Fibroblast of skin of back (primary cell): ENCODE data around the gene CTBP1.

ENCODE experiments used
- DNase-seq: peaks from one replicate; pipeline ENCODE4 v3.0.0-alpha.2; 2013

CTBP1 gene

DNA sequence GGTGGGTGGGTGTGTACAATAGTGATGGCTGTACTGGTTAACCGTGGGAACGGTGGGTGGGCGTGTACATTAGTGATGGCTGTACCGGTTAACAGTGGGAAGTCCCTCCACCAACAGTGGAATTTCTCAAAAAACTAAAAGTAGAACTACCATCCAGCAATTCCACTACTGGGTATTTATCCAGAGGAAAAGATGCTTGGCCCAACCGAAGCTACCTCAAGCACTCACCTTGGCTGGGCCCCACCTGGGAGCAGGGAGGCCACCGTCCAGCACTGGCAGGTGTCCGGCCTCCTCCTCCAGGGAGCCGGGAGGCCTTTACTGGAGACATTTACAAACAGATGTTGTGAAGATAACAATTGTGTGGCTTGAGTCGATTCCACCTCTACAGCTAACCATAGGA is 34.8 kb upstream of the CTBP1 start:
- DNase-seq, result no peak

DNA sequence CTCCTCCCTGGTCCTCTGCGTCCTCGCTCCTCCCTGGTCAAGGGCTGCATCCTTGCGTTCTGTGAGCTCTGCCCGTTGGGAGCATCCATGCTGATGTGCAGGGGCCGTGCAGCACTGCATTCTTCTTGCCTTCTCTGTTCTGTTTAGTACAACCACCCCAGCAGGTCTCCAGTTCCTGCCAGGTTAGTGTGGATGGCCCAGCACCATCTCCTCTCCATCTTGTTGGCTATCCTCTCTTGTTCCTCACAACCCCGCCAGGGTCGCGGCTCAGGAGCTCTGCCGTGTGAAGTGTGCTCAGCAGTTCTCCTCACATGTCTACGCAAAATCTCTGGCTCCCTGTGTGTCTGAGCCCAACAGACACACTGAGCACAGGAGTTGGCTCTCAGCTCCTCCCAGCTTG is 30.3 kb upstream of the CTBP1 start:
- no peak for DNase-seq

DNA sequence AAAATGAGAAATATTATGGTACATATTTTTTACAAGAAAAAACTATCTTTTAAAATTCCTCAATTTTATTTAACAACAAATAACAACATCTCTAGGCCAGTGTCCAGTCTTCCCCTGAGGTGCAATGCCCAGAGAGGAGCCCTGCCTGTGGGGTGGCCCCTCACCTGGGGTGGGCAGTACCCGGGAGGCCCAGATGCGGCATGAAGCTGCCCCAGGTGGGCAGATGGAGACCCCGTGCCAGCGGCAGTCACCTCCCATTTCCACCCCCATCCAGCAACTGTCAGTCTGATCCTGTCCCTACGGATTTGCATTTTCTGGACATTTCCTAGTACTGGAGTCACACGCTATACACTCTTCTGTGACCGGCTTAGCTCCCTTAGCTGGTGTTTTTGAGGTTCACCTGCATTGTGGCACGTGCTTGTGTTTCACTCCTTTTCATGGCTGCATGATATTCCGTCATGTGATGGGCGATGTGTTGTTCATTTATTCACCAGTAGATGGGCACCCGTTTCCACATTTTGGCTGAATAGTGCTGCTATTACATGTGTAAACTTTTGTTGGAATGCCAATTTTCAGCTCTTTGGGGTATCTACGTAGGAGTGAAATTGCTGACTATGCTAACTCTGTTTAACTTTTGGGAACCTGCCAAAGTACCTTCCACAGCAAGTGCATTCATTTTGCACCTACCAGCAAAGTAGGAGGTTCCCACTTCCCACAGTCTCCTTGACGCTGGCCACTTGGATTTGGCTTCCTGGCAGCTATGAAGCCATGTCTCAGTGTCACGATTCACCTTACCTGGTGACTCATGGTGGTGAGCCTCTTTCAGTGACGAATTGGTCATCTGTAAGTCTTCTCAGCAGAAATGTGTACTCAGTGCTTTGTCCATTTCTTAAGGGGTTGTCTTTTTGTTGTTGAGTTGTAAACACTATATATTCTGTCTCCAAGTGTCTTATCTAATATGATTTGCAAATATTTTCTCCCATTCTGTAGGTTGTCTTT is 29.0 kb upstream of the CTBP1 start:
- DNase-seq, result peak; percentile 4

DNA sequence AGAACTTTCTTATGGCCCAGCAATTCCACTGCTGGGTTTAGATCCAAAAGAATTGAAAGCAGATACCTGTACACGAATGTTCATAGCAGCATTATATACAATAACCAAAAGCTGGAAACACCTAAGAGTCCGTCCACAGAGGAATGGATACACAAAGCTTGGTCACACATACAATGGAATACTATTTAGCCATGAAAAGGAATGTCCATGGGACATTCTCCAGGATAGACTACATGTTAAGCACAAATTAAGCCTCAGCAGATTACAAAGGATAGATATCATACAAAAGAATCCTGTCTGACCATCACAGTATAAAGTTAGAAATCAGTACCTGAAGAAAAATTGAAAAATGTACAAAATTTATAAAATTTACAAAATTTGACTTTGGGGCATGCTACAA is 28.1 kb upstream of the CTBP1 start:
- no peak for DNase-seq

DNA sequence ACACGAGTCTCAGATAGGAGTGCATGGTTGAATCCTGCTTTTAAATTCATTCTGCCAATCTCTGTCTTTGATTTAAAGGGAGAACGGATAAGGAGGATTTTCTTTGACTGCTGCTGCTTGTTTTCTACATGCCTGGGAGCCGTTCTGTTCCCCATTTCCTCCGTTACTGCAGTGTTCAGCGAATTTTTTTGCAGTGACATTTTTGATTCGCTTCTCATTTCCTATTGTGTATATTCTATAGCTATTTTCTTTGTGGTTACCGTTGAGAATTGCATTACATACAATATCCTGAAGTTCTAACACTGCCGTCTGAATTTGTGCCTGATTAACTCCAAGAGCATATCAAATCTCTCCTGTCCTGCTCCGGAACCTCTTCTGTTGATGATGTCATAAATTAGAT is 25.9 kb upstream of the CTBP1 start:
- DNase-seq, result peak; percentile 69

DNA sequence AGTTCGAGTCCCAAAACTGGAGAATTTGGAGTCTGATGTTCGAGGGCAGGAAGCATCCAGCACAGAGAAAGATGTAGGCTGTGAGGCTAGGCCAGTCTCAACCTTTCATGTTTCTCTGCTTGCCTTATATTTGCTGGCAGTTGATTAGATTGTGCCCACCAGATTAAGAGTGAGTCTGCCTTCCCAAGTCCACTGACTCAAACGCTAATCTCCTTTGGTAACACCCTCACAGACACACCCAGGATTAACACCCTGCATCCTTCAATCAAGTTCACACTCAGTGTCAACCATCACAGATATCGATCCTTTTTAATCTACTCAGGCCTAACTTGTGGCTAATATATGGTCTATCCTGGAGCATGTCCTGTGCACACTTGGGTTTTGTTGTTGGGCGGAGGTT is 22.8 kb upstream of the CTBP1 start:
- no peak for DNase-seq

DNA sequence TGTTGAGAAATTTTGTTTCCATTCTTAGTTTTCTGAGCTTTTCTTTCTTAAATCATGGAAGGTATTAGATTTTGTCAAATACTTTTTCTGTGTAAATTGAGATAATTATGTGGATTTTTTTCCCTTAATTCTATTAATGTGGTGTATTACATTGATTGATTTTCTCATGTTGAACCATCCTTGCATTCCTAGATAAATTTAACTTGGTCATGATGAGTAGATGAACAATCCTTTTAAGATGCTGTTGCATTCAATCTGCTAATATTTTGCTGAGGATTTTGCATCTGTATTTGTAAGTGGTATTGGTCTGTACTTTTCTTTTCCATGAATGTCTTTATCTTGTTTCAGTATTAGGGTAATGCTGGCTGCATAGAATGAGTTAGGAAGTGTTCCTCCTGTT is 20.3 kb upstream of the CTBP1 start:
- no peak for DNase-seq

DNA sequence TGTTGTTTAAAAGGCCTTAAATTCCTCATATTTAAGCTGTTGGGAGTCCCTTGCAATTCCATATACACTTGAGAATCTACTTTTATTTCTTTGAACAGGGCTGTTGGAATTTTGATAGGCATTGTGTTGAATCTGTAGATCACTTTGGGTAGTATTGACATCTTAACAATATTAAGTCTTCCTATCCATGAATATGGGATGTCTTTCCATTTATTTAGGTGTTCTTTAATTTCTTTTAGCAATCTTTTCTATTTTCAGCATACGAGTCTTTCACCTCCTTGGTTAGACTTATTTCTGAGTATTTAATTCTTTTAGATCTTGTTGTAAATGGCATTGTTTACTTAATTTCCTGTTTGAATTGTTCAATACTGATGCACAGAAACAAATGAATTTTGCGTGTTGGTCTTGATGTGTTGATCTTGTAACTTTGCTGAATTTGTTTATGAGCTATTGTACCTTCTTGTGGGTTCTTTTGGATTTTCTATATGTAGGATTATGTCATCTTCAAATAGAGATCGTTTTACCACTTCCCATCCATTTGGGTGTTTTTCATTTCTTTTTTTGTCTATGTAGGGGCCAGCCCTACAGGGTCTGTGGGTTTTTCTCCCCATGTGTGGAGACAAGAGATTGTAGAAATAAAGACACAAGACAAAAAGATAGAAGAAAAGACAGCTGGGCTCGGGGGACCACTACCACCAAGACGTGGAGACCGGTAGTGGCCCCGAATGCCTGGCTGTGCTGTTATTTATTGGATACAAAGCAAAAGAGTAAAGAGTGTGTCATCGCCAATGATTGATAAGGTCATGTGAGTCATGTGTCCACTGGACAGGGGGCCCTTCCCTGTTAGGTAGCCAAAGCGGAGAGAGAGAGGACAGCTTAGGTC is 18.2 kb upstream of the CTBP1 start:
- no peak for DNase-seq

DNA sequence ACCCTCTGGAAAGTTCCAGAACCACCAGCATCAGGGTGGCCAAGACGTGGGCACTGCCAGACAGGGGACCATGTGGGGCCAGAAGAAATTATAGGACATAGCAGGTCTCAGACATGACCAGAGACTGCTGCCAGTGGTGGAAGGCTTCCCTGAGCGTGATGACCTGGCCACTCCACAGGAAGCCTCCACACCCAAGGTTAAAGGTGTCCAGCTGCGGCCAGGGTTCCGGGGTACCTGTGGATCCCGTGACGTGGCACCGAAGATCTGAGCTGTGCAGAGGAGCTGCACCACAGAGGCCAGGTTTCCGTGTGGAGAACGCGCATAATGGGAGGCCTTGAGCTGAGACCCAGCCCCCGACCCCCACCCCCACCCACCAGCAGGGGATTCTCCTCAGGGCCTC is 16.4 kb upstream of the CTBP1 start:
- no peak for DNase-seq

DNA sequence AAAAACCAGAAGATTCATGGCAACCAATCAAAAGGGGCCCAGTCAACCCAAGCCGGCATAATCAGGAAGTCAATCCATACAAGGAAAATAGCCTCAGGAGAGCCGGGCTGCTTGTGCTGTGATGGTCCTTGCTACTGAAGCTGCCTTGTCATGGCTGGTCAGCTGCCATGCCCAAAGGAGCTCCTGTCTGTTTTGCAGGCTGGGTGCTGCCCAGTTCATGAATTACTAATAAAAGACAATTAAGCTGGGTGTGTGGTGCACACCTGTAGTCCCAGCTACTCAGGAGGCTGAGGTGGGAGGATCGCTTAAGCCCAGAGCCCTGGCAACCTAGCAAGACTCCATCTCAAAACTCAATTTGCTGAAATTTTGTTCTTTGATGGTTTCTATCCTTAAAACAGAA is 16.0 kb upstream of the CTBP1 start:
- DNase-seq, result no peak

DNA sequence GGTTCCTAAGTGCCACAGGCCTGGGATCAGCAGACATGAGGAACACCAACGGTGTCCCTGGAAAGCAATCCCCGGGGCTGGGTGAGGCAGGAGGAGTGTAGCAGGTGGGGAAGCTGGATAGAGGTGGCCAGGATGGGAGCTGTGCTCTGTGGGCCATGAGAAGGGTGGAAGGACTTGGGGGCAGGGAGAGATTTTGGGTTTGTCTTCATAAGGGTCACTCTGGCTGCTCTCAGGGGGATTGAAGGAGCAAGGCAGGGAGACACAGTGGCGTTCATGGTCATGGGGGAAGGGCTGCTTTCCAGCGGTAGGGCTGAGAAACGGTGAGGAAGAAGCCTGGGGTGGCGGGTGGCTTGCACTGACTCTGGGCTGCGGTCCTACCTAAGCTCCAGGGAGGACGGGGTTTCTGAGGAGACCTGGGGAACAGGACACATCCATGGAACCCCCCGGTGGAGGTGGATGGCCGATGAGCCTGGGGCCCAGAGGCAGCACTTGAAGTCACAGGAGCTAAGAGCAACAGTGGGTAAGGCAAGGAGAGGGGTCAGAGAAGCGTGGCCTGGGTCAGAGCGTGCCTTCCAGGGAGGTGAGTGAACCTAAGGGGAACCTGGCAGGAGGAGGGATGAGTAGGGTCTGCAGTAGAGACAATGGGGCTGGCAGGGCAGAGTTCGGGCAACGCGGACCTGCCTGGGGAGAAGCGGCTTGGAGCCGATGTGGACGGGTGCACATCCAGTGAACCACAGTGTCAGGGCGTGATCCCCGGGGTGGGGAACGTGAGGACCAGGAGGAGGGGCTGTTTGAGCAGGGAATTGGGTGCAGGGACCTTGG is 12.4 kb upstream of the CTBP1 start:
- DNase-seq, result no peak

DNA sequence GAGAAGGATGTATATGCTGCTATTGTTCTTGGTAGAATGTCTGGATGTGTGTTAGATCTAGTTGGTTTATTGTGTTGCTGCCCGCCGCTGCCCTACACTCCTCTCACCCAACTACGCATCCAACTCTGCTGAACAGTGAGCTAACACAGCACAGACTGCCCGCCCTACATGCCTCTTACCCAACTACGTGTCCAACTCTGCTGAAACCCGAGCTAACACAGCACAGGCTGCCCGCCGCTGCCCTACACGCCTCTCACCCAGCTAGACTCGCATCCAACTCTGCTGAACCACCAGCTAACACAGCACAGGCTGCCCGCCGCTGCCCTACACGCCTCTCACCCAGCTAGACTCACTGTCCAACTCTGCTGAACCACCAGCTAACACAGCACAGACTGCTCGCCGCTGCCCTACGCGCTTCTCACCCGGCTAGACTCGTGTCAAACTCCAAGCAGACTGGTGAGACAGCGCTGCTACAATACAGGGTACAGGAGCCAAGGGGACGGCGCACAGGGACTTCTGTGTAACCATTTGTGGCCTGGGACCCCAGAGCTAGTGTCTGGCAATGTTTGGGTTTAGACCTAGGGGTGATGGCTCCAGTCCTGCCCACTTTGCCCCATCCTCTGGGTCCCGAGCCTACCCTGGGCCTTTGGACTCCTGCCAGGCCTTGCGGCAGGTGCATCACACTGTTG is 11.6 kb upstream of the CTBP1 start:
- no peak for DNase-seq

DNA sequence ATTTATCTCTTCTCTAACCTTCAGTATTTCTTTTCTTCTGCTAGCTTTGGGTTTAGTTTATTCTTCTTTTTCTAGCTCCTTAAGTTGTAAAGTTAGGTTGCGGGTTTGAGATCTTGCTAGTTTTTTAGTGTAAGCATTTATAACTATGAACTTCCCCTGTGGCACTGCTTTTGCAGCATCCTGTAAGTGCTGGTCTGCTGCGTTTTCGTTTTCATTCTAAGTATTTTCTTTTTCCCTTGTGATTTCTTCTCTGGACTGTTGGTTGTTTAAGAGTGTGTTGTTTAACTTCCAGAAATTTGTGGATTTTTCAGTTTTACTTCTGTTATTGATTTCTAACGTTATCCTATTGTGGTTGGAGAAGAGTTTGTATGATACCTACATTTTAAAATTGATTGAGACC is 11.0 kb upstream of the CTBP1 start:
- DNase-seq, result no peak

DNA sequence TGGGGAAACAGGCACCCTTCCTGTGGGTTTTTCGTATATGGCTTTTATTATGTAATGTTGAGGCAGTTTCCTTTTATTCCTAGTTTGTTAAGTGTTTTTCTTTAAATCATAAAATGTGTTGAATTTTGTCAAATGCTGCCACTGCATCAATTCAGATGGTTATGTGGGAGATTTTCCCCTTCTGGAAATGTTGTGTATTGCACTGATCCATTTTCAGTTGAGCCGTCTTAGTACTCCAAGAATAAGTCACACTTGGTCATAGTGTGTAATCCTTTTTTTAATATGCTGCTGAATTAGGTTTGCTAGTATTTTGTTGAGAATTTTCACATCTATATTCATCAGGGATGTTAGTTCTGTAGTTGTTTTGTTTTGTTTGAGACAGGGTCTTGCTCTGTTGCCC is 9.5 kb upstream of the CTBP1 start:
- no peak for DNase-seq

DNA sequence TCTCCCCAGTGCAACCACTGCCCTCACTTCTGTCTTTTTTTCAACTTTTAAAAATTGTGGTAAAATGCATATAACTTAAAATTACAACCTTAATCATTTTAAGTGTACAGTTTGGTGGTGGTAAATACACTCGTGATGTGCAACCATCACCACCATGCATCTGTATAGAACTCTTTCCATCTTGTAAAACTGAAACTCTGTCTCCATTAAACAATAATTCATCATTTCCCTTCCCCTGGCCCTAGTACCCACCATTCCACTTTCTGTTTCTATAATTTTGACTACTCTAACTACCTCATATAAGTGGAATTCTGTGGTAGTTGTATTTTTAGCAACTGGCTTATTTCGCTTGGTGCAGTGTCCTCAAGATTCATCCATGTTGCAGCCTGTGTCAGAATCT is 6.8 kb upstream of the CTBP1 start:
- DNase-seq, result no peak

DNA sequence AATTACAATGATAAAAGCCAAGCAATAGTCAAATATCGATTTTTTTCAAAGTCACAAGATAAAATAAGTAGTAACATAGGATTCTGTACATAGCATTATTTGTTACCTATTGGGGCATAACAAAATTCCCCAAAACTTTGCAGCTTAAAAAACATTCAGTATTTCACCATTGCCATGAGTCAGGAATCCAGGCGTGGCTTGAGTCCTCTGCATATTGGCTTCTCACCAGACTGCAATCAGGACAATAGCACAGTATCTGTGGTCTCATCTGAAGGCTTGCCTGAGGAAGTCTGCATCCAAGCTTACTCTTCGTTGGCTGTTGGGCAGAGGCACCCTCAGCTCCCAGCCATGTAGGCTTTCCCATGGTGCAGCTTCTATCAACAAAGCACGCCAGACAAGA is 6.2 kb upstream of the CTBP1 start:
- no peak for DNase-seq

DNA sequence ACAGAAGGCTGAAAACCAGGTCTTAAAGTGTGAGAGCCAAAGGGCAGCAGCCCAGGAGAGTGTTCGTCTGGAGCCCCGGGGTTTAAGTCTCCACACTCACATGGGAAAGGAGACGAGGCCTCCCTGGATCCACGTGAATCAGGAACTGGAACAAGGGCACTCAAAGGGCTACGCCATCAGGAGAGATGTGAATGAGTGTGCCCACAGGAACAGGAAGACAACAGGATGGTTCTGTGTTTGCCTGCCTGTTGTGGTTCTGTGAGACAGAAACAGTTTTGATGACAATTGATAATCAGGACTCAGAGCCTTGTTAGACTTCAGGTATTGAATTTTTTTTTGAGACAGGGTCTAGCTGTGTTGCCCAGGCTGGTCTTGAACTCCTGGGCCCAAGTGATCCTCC is 4.9 kb upstream of the CTBP1 start:
- DNase-seq, result no peak

DNA sequence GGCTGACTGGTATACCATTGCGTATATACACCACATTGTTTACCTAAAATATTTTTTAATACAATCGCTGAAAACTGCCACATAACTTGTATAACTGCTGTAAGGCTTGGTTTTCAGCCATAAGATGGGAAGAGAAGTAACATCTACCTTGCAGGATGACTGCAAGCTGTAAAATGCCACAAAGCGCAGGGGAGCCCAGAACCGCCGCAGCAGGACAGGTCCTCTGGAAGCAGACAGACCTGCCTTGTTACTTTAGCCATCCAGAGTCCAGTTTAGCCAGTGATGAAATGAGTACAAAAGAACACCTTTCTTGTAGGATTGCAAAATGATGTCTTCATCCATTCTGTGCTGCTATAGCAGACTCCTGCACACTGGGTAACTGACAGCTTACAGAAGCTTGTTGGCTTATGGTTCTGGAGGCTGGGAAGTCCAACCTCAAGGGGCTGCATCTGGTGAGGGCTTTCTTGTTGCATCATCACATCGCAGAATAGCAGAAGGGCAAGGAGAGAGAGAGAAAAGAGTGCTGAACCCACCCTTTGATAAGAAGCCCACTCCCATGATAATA is 4.1 kb upstream of the CTBP1 start:
- DNase-seq, result no peak

DNA sequence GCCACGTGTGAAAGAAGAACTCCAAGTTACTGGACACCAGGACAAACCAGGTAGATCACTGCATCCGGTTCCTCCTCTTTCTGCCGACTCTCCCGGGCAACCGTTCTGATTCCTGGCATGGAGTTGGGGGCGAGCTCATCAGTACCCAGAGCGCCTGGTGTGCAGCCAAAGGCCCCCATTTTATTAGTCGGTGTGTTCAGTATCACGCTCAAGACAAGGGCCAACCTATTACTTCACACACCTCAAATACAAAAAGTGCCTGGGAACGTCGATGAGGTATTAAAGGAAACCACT is 2.8 kb upstream of the CTBP1 start:
- DNase-seq, result no peak

DNA sequence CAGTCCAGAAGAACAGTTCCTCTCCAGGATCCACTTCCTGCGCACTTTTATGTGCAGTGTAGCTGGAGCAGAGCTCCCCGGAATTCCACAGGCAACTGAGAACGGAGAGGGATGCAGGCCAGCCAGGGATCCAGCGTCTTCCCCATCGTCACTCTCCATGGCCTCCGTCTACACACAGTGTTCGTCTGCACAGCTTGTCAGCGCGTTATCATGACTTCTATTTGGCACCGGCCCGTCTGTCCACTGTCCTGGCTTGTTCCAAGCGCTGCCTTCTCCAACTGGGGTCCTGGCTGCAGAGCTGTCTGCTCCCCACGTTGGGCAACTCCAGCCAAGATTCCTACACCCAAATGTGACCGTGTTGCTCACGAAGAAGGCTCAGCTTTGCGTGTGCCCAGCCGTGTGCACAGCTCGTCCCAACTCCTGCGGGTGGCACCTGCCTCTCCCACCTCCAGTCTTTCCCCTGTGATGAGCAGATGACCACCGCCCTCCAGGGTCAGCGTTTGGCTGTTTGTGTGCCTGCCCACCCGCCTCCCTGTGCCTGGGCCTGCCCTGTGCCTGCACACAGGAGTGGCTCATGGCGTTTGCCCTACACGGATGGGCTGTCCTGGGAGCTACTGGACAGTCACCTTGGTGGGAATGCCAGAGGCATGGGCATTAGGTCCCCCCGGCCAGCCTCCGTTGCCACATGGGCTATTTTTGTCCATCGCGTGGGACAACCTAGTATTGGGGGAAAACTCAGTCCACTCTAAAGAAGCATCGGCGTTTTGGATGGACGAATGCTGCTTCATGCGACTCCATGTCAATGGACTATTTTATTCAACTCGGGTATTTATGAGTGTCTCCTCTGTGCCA is 2.2 kb upstream of the CTBP1 start:
- no peak for DNase-seq

DNA sequence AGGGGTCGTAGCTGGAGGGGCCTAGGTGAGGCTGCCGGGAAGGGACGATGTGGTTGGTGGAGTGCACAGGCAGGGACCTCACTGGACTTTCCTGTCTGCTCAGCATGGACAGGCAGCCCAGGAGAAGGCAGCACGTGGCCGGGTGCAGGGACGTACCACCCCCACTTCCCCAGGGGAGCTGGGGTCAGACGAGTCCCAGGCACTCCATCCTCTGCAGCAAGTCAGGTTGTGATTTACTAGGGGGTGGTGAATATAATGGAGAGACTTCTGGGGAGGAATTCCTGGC is 1.5 kb upstream of the CTBP1 start:
- no peak for DNase-seq
